VCaP (cell line): ENCODE data around the gene RPTOR.

Experiments used
- H3K27ac ChIP-seq: fragments of 450-650 bp; 2 replicates; pipeline ENCODE4 v1.5.1; 2017
- CTCF ChIP-seq: fragments of 450-650 bp; conservative IDR thresholded peaks from 2 replicates; pipeline ENCODE4 v1.5.1; 2017; ENCODE audit warnings: mild to moderate bottlenecking, moderate library complexity

RPTOR gene

GRCh38 chr17:80682372-80682771 is 137.7 kb downstream of the RPTOR start:
- no peak overlapping the region for H3K27ac ChIP-seq
- no peak for TF ChIP-seq CTCF

GRCh38 chr17:80683625-80684104 is 139.0 kb downstream of the RPTOR start:
- no peak overlapping the region for H3K27ac ChIP-seq
- TF ChIP-seq CTCF: no peak

- no peak for TF ChIP-seq CTCF
- no peak overlapping the region for H3K27ac ChIP-seq
Observed at GRCh38 chr17:80687839-80688238, 143.2 kb downstream of the RPTOR start.

- TF ChIP-seq CTCF: no peak
- no peak overlapping the region for H3K27ac ChIP-seq
Observed at GRCh38 chr17:80689129-80689619, 144.5 kb downstream of the RPTOR start.

- no peak overlapping the region for H3K27ac ChIP-seq
Observed at GRCh38 chr17:80691784-80692183, 147.1 kb downstream of the RPTOR start.

GRCh38 chr17:80692931-80693467 is 148.4 kb downstream of the RPTOR start:
- H3K27ac ChIP-seq: no peak overlapping the region
- no peak for TF ChIP-seq CTCF

More at GRCh38 chr17:80691784-80692183, 147.1 kb downstream of the RPTOR start:
- no peak for TF ChIP-seq CTCF

- TF ChIP-seq CTCF: no peak
- H3K27ac ChIP-seq: no peak overlapping the region; the same call in 1 of the 2 replicates
Observed at GRCh38 chr17:80693511-80693910, 148.9 kb downstream of the RPTOR start.
